GM12874 (cell line): ENCODE data around the gene ARL10.

Experiments used
- CTCF ChIP-seq: IDR thresholded peaks from 2 replicates; pipeline ENCODE4 v1.5.1; 2011; ENCODE audit warnings: low read depth, mild to moderate bottlenecking, control low read depth, low read length, moderate library complexity; ENCODE audit not compliant: insufficient read depth

The ARL10 gene

GRCh38 chr5:176365351-176366231 is at the start of gene ARL10:
TSS of gene ARL10 (plus strand) at chr5:176365487. CDS start at chr5:176365564, 77 bp downstream.
- TF ChIP-seq CTCF: no peak; the same call in 1 of the 2 replicates

GRCh38 chr5:176317534-176318374 is 47.5 kb upstream of the ARL10 start:
- TF ChIP-seq CTCF: no peak

GRCh38 chr5:176319827-176320554 is 45.3 kb upstream of the ARL10 start:
- TF ChIP-seq CTCF: peak; percentile 4; the same call in 1 of the 2 replicates

- TF ChIP-seq CTCF: no peak
These were observed 44.7 kb upstream of the ARL10 start for GRCh38 chr5:176320577-176320976.

- no peak for TF ChIP-seq CTCF
These were observed 31.1 kb upstream of the ARL10 start for GRCh38 chr5:176334031-176334770.

GRCh38 chr5:176337913-176338312 is 27.4 kb upstream of the ARL10 start:
- no peak for TF ChIP-seq CTCF
